GM10847 (cell line): Measurements from ENCODE around the gene CAV1.

Source experiments
- POLR2A ChIP-seq: IDR thresholded peaks from 2 replicates; pipeline ENCODE4 v1.6.1; 2011; ENCODE audit not compliant: insufficient read length; ENCODE audit errors: extremely low read depth

CAV1 gene

DNA sequence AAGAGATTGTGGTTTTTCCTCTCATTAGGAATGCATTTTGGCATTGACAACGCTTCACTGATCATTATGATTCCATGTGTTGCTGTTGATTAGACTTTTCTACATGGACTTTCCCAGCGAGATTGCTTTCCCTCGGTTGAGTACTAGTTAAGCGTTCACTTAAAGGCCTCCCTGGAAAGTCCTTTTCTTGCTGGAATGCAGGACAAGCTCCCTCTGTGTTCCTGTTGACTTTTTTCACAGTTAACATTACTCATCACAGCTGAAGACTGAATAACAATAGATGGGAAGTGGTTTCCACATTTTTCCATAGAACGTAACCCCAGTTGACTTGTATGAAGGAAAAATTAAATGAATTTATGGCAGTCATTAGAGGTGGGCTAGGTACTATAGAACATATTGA, 2.6 kb upstream of the CAV1 start:
- no peak for TF ChIP-seq POLR2A

DNA sequence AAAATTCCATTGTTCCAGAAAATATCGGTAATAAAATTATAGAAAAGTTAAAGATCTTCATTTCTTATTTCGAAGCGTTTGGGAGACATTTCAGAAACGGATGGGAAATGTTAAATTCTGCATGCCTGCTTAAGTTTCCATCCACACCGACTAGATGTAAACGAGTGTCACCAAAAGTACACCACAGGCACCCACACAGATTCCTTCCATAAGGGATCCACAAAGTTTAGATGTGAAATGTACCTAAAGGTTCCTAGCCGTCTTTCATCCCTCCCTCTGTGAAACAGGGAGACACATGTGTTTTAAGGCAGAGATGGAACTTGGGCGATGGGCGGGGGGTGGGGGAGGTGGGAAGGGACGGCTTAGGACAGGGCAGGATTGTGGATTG, 621 bp upstream of the CAV1 start:
- TF ChIP-seq POLR2A = no peak

DNA sequence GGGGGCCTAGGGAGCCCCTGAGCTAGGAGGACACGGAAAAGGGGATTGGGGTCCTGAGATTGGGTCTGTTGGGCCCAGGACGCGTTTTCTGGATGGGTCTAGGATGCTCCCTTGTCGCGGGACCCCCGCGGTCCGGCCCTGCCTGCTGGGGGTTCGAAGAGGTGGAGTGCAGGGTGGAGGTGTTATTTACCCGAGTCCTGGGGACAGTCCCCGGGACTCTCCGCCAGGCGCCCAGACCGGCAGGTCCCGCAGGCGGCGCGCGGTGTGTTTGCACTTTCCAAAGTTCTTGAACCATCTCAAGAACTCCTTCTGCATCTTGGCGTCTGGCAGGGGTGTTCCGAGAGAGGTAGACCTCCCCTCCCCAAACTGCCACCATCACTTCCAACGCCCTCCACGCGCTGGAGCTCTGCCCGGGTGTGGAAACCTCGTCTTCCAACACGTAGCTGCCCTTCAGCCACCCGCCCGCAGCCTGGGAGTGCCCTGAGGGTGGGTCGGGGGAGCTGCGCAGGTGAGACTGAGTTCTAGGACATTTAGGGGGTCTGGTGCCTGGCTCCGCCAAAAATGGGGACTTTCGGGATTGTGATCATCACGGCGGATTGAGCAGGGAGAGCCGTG, 569 bp downstream of the CAV1 start:
- no peak for TF ChIP-seq POLR2A

DNA sequence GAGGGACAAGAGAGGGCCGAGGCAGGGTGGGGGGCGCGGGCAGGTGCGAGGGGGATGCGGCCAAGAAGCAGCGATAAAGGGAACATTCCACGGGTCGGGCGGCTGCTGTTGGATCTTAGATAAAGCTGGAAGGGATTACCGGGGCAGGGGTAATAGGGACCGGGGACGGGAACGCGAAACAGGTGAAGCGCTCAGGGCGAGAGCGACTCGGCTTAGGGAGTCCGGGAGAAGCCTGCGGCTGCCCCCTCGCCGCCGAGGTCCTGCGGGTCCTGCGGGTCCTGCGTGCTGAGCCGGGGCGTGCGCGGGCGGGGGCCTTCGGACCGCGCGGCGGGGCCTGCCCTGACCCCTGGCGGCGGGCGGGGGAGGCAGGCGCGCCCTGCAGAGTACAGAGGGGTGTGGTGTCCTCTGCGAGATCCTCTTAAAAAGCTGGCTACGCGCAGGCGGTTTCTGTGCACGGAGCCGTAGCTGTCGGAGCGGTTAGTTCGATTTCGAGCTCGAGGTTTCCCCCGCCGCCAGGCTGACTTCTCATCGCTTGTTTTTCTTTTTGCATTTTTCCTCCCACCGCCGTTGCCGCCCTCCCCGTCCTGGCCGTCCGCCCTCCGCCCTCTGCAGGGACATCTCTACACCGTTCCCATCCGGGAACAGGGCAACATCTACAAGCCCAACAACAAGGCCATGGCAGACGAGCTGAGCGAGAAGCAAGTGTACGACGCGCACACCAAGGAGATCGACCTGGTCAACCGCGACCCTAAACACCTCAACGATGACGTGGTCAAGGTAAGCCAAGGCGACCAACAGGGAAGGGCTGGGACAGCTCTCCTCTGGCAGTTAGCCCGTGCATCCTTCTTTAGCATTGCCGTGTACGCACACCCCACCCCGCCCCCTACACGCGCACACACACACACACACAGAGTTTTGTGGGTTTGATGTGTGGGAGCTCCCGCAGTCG, 1.4 kb downstream of the CAV1 start:
- TF ChIP-seq POLR2A = no peak

DNA sequence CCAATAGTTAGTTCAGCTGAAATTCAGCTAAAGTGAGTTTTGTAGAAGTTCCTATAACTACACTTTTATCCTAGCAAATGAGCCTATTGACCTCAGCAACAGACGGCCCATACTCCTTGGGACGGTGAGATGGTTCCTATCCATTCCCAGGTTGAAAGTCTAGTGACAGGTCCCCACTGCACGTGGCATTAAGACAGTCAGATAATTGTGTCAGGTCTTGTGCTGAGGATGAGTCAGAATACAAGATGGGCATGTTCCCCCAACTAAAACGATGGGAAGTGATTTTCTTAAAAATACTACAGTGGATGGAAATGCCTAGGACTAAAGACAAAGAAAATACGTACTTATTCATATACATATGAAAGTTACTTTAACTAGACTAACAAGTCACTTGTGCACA, 2.1 kb downstream of the CAV1 start:
- TF ChIP-seq POLR2A = no peak

DNA sequence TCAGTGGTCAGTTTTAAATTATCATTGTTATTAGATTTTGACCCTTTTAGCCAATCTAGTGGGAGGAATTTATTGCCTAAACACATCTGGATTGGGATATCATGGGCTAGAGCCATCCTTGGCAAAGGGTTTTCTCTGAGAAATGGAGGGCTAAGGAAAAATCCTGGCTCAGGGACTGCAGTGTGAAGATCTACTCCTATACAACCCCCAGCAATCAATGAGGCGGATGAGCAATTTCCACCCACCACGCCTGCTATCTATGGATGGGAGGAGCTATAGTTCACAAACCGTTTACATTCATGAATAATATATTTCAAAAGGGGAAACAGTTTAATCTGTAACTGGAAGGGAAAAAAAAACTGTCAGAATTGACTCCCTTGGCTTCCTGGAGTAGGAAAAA, 2.7 kb downstream of the CAV1 start:
- TF ChIP-seq POLR2A = no peak

DNA sequence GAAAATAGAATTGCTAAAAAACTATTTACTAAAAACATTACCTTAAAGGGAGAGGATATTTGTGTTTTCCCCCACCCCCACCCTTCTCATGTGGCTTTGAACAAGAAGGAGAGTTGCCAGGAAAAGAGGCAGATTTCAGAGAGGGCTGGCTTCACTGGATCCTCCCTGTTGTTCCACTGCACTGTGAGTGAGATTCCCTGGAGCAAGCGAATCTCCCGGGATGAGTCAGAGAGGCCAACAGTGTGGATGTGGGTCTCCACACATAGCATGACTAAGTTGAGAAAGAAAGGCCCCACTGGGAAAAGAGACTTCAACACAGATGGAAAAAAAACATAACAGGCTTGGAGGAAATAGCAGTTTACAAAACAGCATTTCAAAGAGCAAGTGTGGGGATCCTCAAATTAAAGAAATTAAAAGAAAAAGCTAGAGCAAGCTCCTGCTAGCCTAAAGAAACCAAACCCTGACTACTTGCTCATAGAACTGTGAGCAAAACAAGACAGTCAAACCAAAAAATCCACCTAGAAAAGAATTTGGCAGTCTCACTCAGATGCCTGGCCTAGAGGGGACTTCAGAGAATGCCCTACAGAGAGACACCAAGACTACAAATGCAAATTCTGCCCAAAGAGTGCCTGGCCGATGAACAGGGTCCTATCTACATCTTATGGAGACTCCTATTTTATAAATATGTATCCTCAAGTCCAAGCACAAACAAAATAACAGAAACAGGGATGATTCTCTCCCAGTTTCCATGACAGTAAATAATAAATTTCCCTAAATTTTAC, 3.4 kb downstream of the CAV1 start:
- TF ChIP-seq POLR2A = no peak

DNA sequence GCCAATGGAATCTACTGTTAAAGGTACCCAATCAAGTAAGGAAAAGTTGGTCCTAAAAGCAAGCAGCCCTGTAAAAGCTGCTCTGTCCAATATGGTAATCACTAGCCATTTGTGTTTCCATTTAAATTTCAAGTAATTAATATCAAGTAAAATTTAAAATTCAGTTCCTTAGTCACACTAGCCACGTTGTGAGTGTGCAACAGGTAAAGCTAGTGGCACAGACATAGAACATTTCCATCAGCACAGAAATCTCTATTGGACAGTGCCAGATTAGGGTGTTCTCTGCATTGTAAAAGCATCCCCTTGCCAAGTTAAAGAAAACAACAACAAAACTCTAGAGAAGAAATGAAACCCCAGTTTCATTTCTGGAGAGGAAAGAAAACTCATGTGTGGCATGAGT, 4.4 kb downstream of the CAV1 start:
- no peak for TF ChIP-seq POLR2A

DNA sequence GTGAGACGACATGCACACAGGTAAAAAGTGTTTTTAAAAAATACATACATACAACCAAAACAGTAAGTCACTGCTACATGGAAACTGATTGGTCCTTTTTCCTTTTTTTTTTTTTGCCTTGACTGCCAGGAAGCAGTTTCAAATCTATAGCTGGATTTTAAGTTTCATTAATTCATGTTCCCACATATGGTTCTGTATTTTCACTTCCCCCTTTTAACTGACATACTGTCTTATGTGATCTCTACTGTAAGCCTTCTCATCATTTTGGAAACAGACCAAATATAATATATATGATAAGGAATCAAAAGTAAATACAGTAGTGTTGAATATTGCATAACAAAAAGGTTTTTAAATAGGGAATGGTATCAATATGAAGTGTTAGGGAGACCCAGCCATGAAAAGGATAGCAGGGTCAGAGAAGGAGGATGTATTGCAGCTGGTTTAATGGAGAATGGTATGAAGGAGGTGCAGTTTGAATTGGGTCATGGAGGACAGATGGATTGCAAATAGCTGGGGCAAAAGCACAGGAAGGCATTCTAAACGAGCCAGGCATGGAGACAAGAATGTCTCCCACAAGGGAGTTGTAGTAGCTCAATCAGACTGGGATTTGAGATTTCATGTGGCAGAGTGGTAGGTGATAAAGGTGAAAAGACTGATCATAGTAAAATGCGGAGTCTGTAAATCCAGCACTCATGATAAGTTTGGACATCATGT, 5.4 kb downstream of the CAV1 start:
- no peak for TF ChIP-seq POLR2A

DNA sequence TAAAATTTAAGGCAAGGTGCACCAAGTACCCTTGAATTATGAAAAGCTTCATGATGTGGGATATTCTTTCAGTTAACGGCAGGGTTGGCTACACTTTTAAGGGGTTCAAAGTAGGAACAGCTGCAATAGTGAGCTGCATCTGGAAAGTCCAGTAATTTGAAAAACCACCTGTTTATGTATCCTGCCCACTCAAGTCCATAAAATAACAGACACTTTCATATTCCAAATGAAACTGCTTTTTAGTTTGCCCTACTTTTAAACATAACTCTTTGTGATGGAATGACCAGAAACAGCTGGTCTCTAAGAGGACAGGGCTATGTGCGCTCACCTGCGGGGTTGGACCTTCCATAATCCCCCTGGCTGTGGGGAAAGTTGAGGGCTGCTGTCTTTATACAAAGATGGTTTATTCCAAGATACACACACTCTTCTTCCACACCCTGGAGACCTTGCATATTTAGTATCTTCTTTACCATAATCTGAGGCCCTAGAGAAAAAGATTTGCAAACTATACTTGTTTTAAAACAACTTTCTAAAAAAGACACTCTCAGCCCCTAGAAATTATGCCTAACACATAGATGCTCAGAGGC, 7.4 kb downstream of the CAV1 start:
- TF ChIP-seq POLR2A = no peak

DNA sequence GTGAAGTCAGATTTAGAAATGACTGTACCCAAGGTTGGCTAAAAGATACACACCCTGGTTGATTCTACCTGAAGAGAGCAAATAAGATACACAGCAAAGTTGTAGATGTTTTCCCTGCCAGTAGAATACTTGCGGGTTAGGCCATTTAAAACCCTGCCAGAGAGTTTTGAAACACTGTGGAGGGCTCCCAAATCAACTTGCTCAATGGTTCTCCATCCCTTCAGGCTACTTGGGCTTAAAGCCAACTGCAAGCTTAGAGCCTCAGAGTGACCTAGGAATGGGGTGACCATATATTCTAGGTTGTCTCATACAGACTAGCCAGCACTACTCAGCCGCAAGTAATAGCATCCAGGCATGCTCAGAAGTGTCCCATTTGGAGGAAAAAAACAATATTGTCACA, 10.0 kb downstream of the CAV1 start:
- no peak for TF ChIP-seq POLR2A

DNA sequence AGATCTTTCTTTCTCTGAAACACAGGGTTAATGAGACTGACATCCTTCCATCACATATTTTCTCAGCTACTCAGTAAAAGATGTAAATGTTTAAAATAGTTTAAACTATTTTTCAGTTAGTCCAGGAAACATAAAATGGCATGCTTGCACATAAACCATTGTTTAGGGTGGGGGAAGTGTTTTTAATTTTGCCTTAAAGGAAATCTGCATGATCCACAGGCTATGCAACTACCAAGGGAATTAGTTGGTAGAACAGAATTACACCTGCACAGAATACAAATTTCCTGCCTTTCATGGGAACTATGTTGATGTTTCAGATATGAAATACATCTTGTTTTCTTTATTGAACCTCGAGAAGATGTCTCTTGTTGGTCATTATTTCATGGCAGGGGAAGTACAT, 10.6 kb downstream of the CAV1 start:
- no peak for TF ChIP-seq POLR2A

DNA sequence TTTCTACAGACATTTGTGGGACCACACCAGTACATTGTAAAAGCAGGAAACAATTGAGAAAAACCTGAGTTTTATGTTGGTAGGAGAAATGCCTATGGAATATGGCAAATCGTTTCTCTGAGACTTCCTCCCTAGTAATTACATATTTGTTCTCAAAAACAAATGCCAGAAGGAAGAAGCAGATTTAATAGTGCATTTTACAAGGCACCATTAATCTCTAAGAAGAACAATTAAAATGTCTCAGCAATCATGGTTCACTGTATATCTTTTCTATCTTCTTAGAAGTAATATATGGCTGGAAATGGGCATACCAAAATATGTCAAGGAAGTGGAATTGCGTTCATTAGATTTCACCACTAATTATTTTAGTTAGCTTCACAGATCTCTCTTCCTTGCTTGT, 13.3 kb downstream of the CAV1 start:
- TF ChIP-seq POLR2A = no peak

DNA sequence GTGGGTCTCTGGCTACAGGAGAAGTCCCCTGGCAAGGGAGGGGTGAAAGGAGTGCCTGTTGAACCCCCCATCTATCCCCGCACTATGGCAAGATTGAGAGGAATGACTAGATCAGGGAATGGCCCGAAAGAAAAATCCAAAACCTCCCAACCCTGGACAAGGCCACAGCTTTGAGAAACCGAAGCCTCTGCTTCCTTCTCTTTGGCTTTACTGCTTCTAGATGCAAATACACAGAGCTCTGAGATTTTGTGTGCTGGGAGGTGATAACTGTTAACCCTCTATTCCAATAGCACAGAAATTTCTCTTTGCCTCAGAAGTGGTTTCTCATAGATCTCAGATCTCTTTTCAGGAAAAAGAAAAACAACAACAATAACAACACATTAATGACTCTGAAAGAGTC, 15.0 kb downstream of the CAV1 start:
- TF ChIP-seq POLR2A = no peak

DNA sequence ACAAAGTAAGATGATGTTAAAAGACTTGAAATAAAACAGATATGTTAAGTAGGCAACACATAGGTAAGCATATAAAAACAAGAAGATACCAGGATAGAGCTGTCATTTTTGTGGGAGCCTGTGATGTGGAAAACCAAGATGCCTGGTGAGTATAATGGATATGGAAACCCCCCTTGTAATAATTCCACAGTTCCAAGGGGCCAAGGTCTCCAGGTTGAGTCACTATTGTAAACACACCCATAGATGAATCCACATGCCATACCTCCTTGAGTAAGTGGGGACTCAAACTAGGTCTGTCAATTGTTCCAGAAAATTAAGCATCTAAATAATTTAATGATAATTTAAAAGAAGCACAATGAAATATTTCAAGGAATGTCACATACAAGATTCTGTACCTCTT, 15.9 kb downstream of the CAV1 start:
- no peak for TF ChIP-seq POLR2A
